SK-N-SH treated with all-trans-retinoic acid at 6 μM for 48 hours (cell line): Measurements from ENCODE around the gene MRPL34.

Experiments used
- CREB5 ChIP-seq: fragments of 250-450 bp; sonication (Bioruptor Pico); IDR thresholded peaks from 2 replicates; pipeline ENCODE4 v1.5.1; 2020; ENCODE audit warnings: low read depth, mild to moderate bottlenecking, moderate library complexity
- CSRNP3 ChIP-seq: fragments of 250-450 bp; sonication (Bioruptor Pico); IDR thresholded peaks from 2 replicates; pipeline ENCODE4 v1.5.1; 2021; ENCODE audit warnings: mild to moderate bottlenecking, moderate library complexity
- ESRRG ChIP-seq: fragments of 250-450 bp; sonication (Bioruptor Pico); IDR thresholded peaks from 2 replicates; pipeline ENCODE4 v1.6.1; 2021; ENCODE audit warnings: mild to moderate bottlenecking
- ISL1 ChIP-seq: fragments of 250-450 bp; sonication (Bioruptor Pico); IDR thresholded peaks from 2 replicates; pipeline ENCODE4 v2.1.2; 2022; ENCODE audit warnings: mild to moderate bottlenecking, moderate library complexity
- TCF4 ChIP-seq: fragments of 250-450 bp; sonication (Bioruptor Pico); IDR thresholded peaks from 2 replicates; pipeline ENCODE4 v1.8.0; 2021; ENCODE audit warnings: mild to moderate bottlenecking, moderate library complexity, borderline replicate concordance
- ZFP30 ChIP-seq: fragments of 450-650 bp; formaldehyde crosslinking; IDR thresholded peaks from 2 replicates; pipeline ENCODE4 v1.5.0; 2022; ENCODE audit warnings: mild to moderate bottlenecking, moderate library complexity
- ZNF70 ChIP-seq: fragments of 450-650 bp; formaldehyde crosslinking; IDR thresholded peaks from 2 replicates; pipeline ENCODE4 v1.5.0; 2020; ENCODE audit warnings: mild to moderate bottlenecking, moderate library complexity
- ZNF8 ChIP-seq: fragments of 450-650 bp; formaldehyde crosslinking; IDR thresholded peaks from 2 replicates; pipeline ENCODE4 v1.5.0; 2020; ENCODE audit warnings: mild to moderate bottlenecking, moderate library complexity

DNA sequence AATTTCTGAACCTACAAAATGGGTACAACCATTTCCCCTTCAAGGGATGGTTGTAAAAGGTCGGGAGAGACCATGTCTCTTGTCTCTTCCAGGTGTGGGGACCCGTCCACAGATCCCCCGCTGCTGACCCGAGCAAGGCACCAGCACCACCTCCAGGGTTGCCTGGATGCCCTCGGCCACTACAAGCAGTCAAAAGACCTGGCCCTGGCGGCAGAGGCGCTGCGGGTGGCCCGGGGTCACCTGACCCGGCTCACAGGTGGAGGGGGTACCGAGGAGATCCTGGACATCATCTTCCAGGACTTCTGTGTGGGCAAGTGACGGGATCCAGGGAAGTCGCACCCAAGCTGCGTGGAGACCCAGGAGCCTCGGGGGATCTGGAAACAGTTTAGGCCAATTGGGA, 35.7 kb downstream of the MRPL34 start:
- no peak for TF ChIP-seq ZNF70 (CRISPR knock-in tag)
- no peak for TF ChIP-seq ZNF8
- no peak for TF ChIP-seq CSRNP3
- no peak for TF ChIP-seq ZFP30 (CRISPR knock-in tag)
- TF ChIP-seq CREB5 (CRISPR knock-in tag) = no peak
- no peak for TF ChIP-seq ISL1 (CRISPR knock-in tag)
- no peak for TF ChIP-seq ESRRG (CRISPR knock-in tag)
- no peak for TF ChIP-seq TCF4
